Large intestine (tissue), 3 donors: ENCODE data around the gene MEGF6. TPM values are rescaled to one million over a fixed set of nuclear protein-coding genes. Genes with fewer than 3 reads are reported as not detected.

Experiments used
- DNase-seq, 2 donors: peaks; one replicate each; pipeline versions ENCODE4 v3.0.0 to v3.0.0-alpha.2; 2013
- H3K27ac ChIP-seq: one replicate; pipeline ENCODE4 v1.5.1; 2013; ENCODE audit warnings: low read length
- H3K27me3 ChIP-seq: 2 replicates; pipeline ENCODE4 v1.6.1; 2013; ENCODE audit warnings: low read length; ENCODE audit not compliant: control insufficient read depth, insufficient read depth
- H3K36me3 ChIP-seq: 2 replicates; pipeline ENCODE4 v1.6.1; 2013; ENCODE audit warnings: low read length; ENCODE audit not compliant: control insufficient read depth, insufficient read depth
- H3K4me1 ChIP-seq: one replicate; pipeline ENCODE4 v1.6.1; 2013; ENCODE audit warnings: low read length; ENCODE audit not compliant: control insufficient read depth, insufficient read depth
- H3K4me3 ChIP-seq: one replicate; pipeline ENCODE4 v1.5.1; 2013; ENCODE audit warnings: low read length
- H3K9me3 ChIP-seq: one replicate; pipeline ENCODE4 v1.6.1; 2013; ENCODE audit warnings: mild to moderate bottlenecking, low read depth, low read length, moderate library complexity; ENCODE audit not compliant: control insufficient read depth
- WGBS: methylation state at CpG from one replicate; pipeline ENCODE4 v1.1.5; 2013; ENCODE audit warnings: low lambda C conversion rate; ENCODE audit not compliant: insufficient coverage; 5-methylcytosine and 5-hydroxymethylcytosine counted together
- polyA plus RNA-seq: library from polyadenylated mRNA; unstranded; fragments of 120-200 nt; gene quantifications from one replicate; pipeline ENCODE4 v1.2.1, GENCODE V29; 2013

The MEGF6 gene
- polyA plus RNA-seq, 1 donor: 13.8 TPM

DNA sequence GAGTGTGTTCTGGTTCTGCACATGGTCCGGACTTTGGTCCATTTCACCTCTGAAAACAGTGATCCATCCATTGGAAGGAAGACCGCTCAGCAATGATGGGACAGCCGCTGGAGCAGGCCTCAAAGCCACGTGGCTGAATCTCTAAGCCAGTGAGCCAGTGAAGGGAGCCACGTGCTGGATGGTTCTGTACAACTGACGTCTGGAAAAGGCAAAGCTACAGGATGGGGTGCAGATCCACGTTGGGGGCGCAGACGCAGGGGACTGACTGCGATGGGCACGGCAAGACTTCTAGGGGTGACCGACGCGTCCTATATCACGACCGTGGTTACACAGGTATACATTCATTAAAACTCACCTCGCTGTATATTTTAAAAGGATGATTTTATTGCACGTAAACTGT lies 167.0 kb downstream of the MEGF6 start:
- no peaks in the 10 kb centered on the region for H3K4me1 ChIP-seq

GRCh38 chr1:3443807-3444206 lies 167.5 kb downstream of the MEGF6 start:
- Histone ChIP-seq H3K4me3 (no peak overlapping the region), H3K27me3 (peaks cover 8% of the 10 kb centered on the region), H3K9me3 (no peaks in the 10 kb centered on the region), H3K27ac (no peak overlapping the region), H3K4me1 (no peaks in the 10 kb centered on the region), H3K36me3 (no peaks in the 10 kb centered on the region)
- no peak for DNase-seq
- 70% methylated on average over 2 of the region's 7 CpGs for WGBS

More for the DNA sequence above, 167.0 kb downstream of the MEGF6 start:
- DNase-seq: no peak
- Histone ChIP-seq H3K9me3 (no peaks in the 10 kb centered on the region), H3K4me3 (no peak overlapping the region), H3K36me3 (no peaks in the 10 kb centered on the region), H3K27ac (no peak overlapping the region), H3K27me3 (peaks cover 8% of the 10 kb centered on the region)
- no CpG with 5 or more reads among the region's 18 CpGs for WGBS

GRCh38 chr1:3442901-3443300 lies 168.4 kb downstream of the MEGF6 start:
- H3K27me3 ChIP-seq: peaks cover 8% of the 10 kb centered on the region
- DNase-seq: no peak
- H3K27ac ChIP-seq: no peak overlapping the region
- H3K9me3 ChIP-seq: no peaks in the 10 kb centered on the region
- no CpG with 5 or more reads among the region's 12 CpGs for WGBS
- H3K4me3 ChIP-seq: no peak overlapping the region
- H3K36me3 ChIP-seq: no peaks in the 10 kb centered on the region
- H3K4me1 ChIP-seq: no peaks in the 10 kb centered on the region

- DNase-seq: no peak
- H3K9me3 ChIP-seq: no peaks in the 10 kb centered on the region
- H3K27ac ChIP-seq: no peak overlapping the region
- no peak overlapping the region for H3K4me3 ChIP-seq
- H3K36me3 ChIP-seq: no peaks in the 10 kb centered on the region
- WGBS: no CpG with 5 or more reads among the region's 13 CpGs
- peaks cover 8% of the 10 kb centered on the region for H3K27me3 ChIP-seq
- H3K4me1 ChIP-seq: no peaks in the 10 kb centered on the region
These were observed 169.0 kb downstream of the MEGF6 start for GRCh38 chr1:3442331-3442730.

DNA sequence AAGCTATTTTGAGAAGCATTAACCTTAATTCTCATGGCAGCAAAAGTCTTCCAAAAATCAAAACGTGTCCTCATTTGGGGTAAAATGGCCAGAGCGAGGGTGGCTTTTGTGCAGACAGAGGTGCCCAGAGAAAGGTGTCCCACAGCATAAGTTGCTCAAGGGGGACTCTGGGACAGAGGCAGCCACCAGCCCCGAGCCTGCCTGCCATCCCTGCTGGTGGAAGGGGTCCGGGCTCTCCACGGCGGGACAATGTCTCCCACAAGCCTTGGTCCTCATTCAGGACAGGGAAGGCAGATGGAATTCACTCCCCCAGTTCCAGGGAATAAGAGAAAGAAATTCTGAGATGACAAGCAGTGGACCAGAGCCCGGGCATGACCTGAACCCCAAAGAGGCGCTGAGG lies 169.4 kb downstream of the MEGF6 start:
- H3K4me3 ChIP-seq: no peak overlapping the region
- no peaks in the 10 kb centered on the region for H3K4me1 ChIP-seq
- no CpG with 5 or more reads among the region's 8 CpGs for WGBS
- no peaks in the 10 kb centered on the region for H3K36me3 ChIP-seq
- no peak overlapping the region for H3K27ac ChIP-seq
- peaks cover 8% of the 10 kb centered on the region for H3K27me3 ChIP-seq
- H3K9me3 ChIP-seq: no peaks in the 10 kb centered on the region
- DNase-seq: no peak

DNA sequence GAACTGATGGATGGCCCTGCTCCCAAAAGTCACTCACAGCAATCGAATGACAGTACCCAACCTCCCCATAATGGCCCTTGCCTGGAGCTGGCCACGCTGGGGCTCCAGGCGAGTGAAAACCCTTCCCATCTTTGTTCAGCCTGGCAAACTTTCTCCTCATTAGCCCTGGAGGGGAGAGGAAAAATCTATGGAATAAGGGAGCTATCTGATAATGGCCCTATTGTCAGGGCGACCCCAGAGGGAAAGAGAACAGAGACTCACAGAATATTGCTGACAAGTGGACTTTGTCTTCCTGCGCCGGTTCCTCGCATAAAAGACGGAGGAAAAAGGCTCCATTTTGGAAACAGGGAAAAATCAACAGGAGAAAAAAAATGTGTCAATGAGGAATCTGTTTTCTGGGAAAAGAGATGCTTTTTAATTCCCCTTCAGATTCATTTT lies 169.9 kb downstream of the MEGF6 start:
- no peaks in the 10 kb centered on the region for H3K4me1 ChIP-seq
- H3K27ac ChIP-seq: no peak overlapping the region
- H3K36me3 ChIP-seq: no peaks in the 10 kb centered on the region
- 4% methylated on average over 3 of the region's 8 CpGs for WGBS
- H3K4me3 ChIP-seq: no peak overlapping the region
- DNase-seq: peak in 1 of 2 donors; percentile 30
- no peaks in the 10 kb centered on the region for H3K9me3 ChIP-seq
- H3K27me3 ChIP-seq: peaks cover 8% of the 10 kb centered on the region

DNA sequence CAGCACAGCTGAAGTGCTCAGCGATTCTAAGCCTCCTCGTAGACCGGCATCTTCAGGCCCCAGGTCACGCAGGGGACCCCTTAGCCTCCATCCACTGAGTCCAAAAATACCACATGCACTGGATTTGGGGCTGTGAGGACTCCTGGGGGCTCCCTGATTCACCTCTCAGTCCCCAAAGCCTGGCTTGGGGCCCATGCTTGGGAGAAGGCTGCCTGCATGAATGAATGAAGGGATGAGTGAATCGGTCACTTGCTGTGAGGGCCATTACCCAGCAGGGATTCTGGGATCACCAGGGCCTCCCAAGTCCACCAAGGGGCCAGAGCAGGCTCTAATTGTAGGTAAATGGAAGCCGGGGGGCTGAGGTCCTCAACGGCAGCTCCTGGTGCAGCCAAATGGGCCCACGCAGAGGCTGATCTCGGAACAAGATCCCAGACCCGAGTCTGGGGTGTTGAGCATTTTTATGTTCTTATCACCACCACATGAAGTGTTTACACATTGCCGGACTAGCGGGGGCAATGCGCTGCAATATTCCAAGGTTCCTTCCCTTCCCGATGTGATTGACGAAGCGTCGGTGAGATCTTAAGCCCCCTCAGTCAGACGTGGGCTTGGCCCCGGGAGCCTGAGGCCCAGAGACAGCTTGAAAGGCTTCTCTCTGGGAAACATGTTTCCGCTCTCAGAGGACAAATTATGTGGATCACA lies 170.4 kb downstream of the MEGF6 start:
- H3K4me3 ChIP-seq: no peak overlapping the region
- no peaks in the 10 kb centered on the region for H3K36me3 ChIP-seq
- H3K4me1 ChIP-seq: no peaks in the 10 kb centered on the region
- peaks cover 8% of the 10 kb centered on the region for H3K27me3 ChIP-seq
- DNase-seq: no peak
- no peaks in the 10 kb centered on the region for H3K9me3 ChIP-seq
- no peak overlapping the region for H3K27ac ChIP-seq
- WGBS: 80% methylated on average over 1 of the region's 20 CpGs

DNA sequence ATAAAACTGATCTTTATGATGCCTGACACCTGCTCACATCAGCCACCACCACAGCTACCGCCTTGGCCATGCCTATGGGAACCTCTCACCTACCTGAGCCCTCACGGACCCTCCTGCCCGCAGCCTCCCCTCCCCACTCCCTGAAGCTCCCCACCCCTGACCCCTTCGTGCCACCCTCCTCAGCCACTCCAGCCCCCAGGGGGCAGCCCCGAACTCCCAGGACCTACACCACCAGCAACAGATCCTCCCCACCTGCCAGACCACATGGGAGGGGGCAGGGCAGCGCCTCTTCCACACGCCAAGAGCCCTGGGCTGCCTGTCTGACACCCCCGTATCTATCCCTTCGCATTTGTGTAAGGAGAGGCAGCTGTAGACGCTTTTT lies 171.0 kb downstream of the MEGF6 start:
- peaks cover 8% of the 10 kb centered on the region for H3K27me3 ChIP-seq
- whole genome bisulfite sequencing: no CpG with 5 or more reads among the region's 10 CpGs

More for the DNA sequence above, 171.0 kb downstream of the MEGF6 start:
- no peak for DNase-seq
- Histone ChIP-seq H3K36me3 (no peaks in the 10 kb centered on the region), H3K4me3 (no peak overlapping the region), H3K9me3 (no peaks in the 10 kb centered on the region), H3K27ac (no peak overlapping the region), H3K4me1 (no peaks in the 10 kb centered on the region)

Other genes with a start within 250 kb of the MEGF6 start
- gene ARHGEF16, start 156.8 kb downstream of the MEGF6 start, polyA plus RNA-seq: 39.7 TPM
- 81.6 TPM for gene TPRG1L, start 13.5 kb upstream of the MEGF6 start, polyA plus RNA-seq
- gene WRAP73, start 38.6 kb upstream of the MEGF6 start, polyA plus RNA-seq: 15.6 TPM
- 0.55 TPM for gene TP73, start 41.0 kb upstream of the MEGF6 start, polyA plus RNA-seq
- gene CCDC27, start 140.9 kb upstream of the MEGF6 start, polyA plus RNA-seq: 0.03 TPM
- gene SMIM1, start 161.2 kb upstream of the MEGF6 start, polyA plus RNA-seq: 66.0 TPM
- 47.9 TPM for gene LRRC47, start 185.0 kb upstream of the MEGF6 start, polyA plus RNA-seq
- gene CEP104, start 245.7 kb upstream of the MEGF6 start, polyA plus RNA-seq: 31.5 TPM
- gene DFFB, start 246.0 kb upstream of the MEGF6 start, polyA plus RNA-seq: 10.6 TPM